HG02642 (cell line): ENCODE results near the gene SSBP2.
"Not testable (repeated sequence)": the region's sequence is repeated elsewhere in the genome, so short reads cannot be mapped to it uniquely, and the experiment has no call there.

Experiments
- ATAC-seq: cut with Tn5 transposase; IDR thresholded peaks from one replicate; pipeline ENCODE4 v1.9.1; 2021; ENCODE audit warnings: mild to moderate bottlenecking; ENCODE audit not compliant: unreplicated experiment, poor library complexity

Gene SSBP2

DNA sequence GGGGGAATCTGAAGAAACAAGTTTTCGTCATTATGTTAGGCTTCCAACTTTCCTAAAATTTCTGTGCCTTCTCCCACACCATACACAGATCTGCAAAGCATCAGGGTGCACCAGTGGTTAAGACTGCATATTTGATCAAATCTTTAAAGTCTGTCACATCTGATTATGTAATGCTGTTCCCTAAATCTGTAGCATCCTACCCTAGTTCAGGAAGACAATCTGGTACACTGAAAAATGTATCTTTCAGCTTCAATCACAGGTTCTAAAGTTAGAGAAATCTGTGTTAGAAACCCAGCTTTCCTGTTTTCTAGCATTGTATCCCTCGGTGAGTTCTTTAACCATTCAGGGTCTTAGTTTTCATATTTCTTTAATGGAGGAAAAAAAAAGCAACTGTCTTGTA, 3.9 kb downstream of the SSBP2 start:
- ATAC-seq = no peak

- no peak for ATAC-seq
Observed at GRCh38 chr5:81740758-81741157, 10.1 kb downstream of the SSBP2 start.

- no peak for ATAC-seq
Observed at GRCh38 chr5:81739291-81739690, 11.6 kb downstream of the SSBP2 start.

DNA sequence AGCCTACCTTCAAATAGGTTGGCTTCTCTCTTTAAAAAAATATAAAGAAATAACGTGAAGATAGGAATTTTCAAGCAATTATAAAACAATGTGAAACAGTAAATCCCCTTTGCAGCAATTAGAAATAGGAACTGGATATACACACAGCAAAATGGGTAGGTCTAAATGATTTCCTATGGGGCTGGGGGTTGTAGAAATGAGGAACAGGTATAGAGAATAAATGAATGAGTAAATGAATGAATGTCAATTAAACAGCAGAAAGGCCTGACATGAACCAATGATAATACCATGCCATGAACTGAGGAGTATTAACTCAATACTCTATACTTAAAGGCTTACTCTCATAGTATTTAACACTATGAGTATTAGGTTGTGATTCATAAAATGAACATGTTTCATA, 21.6 kb downstream of the SSBP2 start:
- no peak for ATAC-seq

DNA sequence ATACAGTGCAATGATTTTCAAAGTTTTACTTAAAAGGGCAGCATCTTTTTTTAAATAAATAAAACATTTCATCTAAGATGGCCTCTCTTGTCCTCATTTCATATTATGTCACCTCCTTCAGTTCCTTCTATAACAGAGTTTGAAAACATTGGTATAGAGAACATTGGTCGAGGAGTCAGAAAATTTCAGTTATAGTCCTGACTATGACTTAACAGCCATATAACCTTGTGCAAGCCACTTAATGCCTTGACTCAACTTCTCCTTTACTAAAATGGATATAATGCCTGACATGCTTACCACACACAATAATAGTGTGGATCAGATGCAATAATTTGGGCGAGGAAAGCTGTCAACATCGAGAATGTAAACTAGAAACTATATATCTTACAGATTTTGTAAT, 22.6 kb downstream of the SSBP2 start:
- ATAC-seq = no peak

- ATAC-seq = no peak
Observed at GRCh38 chr5:81726297-81726696, 24.6 kb downstream of the SSBP2 start.

- no peak for ATAC-seq
Observed at GRCh38 chr5:81724571-81724970, 26.3 kb downstream of the SSBP2 start.

DNA sequence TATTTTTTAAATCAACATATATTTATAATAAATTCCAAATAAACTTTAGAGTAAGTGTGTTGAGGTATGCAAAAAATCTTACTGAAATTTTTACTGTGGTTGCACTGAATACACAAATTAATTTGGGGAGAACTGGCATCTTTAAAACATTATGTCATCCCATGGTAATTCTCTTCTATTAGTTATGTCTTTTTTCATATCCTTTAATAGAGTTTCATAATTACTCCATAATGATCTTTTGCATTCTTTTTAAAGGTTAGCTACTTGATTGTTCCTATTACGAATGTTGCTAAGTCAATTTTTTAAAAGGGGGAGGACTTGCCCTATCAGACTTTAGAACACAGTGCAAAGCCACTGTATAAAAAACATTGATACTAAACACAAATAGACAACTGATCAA, 26.8 kb downstream of the SSBP2 start:
- ATAC-seq = no peak

DNA sequence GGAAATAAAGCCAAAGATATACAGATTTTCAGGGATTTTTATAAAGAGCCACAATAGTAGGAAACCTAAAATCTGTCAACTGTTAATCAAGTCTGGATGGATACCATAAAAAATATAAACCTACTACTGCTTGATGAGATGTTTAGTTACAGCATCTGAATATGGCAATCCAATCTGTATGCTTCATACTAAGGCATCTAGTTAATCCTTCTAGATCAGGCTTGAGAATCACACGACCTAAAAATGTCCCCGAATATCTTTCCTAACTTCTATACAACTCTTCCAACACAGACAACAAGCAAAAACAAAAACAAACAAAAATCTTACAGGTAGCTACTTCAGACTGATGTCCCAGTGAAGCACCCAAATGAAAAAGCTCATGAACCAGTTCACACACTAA, 29.8 kb downstream of the SSBP2 start:
- no peak for ATAC-seq

GRCh38 chr5:81719743-81720345, 31.1 kb downstream of the SSBP2 start:
- ATAC-seq = no peak

DNA sequence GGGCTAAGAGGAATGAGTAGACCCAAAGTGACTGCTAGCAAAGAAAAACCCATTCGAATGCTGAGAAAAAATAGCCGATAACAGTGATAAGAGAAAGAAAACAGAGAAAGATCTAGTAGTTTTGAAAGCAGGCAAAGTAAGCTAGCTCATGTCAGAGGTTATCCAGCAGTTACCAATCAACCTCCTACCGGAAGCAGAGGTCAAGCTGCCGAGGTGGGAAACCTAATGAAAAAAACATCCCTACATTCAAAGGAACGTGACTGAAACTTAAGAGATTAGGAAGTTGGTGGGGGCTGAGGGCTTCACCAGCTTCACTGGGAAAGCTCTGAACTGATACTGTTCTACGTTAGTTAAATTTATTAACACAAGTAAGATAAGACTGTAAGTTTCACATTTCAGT, 32.6 kb downstream of the SSBP2 start:
- ATAC-seq = no peak

- no peak for ATAC-seq
Observed at GRCh38 chr5:81717860-81718259, 33.0 kb downstream of the SSBP2 start.

DNA sequence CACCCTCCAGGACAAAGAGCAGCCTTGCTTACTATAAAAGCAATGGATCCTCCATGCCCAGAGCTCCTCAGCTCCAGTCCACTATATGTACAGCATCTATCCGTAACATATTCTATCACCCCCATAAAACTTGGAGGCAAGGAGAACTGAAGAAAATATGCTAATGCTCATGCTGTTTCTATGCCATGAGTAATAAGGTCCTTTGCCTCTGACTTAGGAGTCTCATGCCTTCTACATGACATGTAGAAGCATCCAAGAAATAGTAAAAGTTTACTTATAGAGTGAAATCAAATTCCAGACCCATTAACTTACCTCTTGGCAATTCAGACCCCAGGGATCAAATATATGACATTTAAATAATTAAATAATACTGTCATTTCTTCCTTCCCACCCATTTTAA, 33.7 kb downstream of the SSBP2 start:
- ATAC-seq = no peak

- ATAC-seq = not testable (repeated sequence)
Observed at GRCh38 chr5:81714076-81714475, 36.8 kb downstream of the SSBP2 start.

DNA sequence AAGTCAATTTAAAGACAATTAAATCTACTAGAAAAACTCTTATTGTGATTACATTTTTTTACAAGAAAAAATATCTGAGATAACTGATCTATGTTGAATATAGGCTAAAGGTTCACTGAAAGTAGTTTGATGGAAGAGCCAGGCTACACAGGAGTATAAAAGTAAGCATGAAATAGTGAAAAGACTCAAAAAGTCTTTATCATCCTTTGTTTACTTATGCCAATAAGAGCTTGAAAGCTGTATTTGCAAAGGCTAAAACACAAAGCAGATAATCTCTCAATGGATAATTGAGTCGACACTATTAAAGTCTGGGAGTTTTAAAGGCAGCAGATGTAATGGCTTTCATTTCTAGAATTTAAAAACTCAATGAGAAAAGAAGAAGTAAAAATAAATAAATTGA, 42.0 kb downstream of the SSBP2 start:
- no peak for ATAC-seq

DNA sequence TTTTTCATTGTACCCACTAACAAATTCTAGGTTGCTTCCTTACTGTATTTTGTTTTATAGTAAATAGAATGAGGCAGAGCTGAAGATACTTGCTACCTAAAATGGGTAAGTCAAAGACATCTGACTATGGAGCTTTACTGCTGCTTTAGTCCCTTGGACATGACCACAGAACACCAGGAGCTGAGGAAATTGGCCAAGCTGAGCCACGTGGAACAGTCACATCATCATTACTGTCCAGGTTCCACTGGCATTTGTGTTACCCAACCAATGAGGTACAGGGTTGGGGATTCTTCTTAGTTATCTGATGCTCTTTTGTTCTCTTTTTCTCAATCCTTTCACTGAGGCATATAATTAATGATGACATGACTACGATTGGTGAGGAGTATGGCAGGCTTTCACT, 47.1 kb downstream of the SSBP2 start:
- no peak for ATAC-seq

GRCh38 chr5:81700166-81700565, 50.7 kb downstream of the SSBP2 start:
- no peak for ATAC-seq

GRCh38 chr5:81698813-81699212, 52.1 kb downstream of the SSBP2 start:
- no peak for ATAC-seq

- no peak for ATAC-seq
Observed at GRCh38 chr5:81696418-81697397, 54.2 kb downstream of the SSBP2 start.

DNA sequence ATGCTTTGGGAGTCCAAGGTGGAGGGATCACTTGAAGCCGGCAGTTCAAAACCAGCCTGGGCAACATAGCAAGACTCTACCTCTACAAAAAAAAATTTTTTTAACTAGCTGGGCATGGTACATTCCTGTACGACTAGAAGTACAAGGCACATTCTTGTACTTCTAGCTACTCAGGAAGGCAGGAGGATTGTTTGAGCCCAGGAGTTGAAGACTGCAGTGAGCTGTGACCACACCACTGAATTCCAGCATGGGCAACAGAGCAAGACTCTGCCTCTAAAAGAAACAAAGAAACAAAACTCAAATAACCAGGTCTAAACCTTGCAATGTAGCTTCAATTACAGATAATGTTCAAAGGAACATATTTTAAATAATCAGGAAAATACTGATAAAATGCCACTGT, 56.2 kb downstream of the SSBP2 start:
- ATAC-seq = no peak

DNA sequence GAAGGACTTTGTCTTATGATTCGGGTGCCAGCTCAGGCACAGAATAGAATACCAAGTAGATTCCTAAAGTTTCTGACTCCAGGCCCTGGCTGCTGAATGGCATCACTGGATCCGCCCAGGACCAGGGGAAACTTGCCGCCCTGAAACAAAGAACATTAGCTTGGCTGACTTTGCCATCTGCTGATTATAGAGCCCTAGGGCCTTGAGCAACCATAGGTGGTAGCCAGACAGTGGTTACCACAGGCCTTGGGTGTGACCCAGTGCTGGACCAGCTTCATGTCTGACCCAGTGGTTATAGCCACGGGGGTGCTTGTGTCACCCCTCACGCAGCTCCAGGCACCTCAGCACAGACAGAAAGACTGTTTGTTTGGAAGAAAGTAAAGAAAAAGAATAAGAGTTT, 62.7 kb downstream of the SSBP2 start:
- no peak for ATAC-seq

- no peak for ATAC-seq
Observed at GRCh38 chr5:81687292-81687691, 63.6 kb downstream of the SSBP2 start.
